GM08714 (cell line): Measurements from ENCODE around the gene AAMP.

Experiments
- H3K4me3 ChIP-seq: fragments of 200-500 bp; sonication (Bioruptor generic); 2 replicates; pipeline ENCODE4 v1.5.1; 2014; ENCODE audit warnings: mild to moderate bottlenecking, low read length, inconsistent platforms
- ZNF274 ChIP-seq: IDR thresholded peaks from 2 replicates; pipeline ENCODE4 v1.6.1; 2012; ENCODE audit warnings: mild to moderate bottlenecking, low read depth, low read length

Gene AAMP

GRCh38 chr2:218262631-218263586 is 7.0 kb downstream of the AAMP start:
- no peak overlapping the region for H3K4me3 ChIP-seq
- no peak for TF ChIP-seq ZNF274

- no peak overlapping the region for H3K4me3 ChIP-seq
- TF ChIP-seq ZNF274, result no peak
Measured at GRCh38 chr2:218262237-218262600, 7.7 kb downstream of the AAMP start.

DNA sequence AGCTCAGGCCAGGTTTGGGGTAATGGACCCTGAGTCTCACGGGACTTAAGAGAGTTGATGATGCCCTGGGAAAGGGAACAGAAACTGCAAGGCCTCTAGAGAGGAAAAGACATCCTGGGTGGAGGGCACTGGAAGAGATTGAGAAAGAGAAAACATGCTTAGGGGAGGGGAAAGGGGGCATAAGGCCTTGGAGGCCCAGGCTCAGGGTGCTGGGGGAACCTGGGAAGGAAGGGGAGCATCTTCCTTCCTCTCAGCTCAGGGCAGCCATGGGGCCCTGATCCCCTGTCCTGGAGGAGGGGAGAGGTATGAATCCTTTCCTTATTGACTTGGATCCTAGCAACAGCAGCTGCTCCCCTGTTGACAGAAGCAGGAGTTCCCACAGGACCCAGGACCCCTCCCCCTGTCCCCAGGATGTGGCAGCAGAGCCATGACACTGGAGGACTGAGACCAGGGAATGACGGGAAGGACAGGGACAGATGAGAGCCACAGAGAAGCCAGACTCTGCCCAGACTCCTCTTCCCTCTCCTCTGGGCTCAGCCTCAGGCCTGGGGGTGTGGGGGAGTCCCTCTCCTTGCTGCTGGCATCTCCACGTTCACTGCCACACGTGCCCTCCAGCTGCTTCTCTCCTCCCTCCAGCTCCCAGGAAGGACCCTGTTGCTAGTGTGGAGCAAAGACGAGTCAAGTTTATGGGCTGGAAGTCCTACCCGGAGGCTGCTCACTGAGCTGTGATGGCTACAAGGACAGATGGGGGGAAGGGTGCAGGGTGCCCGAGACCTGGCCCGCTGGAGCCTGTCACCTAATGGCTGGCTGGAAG is 8.3 kb downstream of the AAMP start:
- TF ChIP-seq ZNF274, result no peak
- no peak overlapping the region for H3K4me3 ChIP-seq

DNA sequence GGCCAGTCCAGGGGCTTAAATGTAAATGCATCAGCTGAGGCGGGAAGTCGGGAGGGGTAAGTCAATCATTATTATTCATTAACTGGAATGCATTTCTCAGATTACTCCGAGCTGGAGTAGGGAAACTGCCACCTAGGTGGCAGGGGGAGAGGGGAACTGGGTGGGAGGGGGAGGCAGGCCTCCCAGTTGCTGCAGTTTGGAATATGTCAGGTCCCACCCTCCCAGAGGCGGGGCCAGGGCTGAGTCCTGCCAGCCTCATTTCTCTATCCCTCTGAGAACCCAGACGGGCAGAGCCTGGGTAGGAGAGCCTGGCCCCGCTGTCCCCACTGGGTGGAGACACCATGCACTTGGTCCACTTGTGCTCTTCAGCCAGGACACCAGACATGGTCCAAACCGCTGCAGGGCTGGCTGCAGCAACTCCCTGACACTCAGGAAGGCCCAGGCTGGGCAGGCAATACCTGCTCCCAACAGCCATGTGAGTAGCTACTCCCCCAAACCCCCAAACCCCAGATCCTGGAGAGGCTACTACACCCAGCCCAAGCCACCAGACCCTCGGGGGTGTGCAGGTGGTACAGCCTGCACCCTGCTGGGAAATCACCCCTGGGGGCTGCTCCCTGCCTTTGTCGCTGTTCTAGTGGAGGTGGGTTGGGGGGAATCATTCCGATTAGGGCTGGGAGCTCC is 9.1 kb downstream of the AAMP start, which contains the start of gene GPBAR1:
TSS of gene GPBAR1 (plus strand) at position 274 of the 681 bp plus-strand sequence. CDS start 1,710 bp downstream, outside the sequence.
- no peak for TF ChIP-seq ZNF274
- H3K4me3 ChIP-seq, result no peak within 1 kb of the TSS

DNA sequence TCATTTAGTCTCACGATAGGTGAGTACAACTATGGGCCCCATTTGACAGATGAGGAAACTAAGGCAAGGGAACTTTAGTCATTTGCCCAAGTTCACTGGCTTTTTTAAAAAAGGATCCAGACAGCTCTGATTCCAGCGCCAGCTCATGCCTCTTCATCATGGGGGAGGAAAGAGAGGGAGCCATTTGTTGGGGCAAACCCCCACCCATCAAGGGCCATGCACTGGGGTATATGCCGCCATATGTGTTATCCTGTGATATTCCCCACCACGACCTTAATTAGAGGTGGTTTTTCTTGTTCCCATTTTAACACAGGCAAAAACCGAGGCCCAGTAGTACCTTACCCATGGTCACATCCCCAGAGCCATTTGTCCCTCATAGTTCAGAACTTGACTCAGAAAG is 9.8 kb downstream of the AAMP start:
- no peak overlapping the region for H3K4me3 ChIP-seq
- no peak for TF ChIP-seq ZNF274

DNA sequence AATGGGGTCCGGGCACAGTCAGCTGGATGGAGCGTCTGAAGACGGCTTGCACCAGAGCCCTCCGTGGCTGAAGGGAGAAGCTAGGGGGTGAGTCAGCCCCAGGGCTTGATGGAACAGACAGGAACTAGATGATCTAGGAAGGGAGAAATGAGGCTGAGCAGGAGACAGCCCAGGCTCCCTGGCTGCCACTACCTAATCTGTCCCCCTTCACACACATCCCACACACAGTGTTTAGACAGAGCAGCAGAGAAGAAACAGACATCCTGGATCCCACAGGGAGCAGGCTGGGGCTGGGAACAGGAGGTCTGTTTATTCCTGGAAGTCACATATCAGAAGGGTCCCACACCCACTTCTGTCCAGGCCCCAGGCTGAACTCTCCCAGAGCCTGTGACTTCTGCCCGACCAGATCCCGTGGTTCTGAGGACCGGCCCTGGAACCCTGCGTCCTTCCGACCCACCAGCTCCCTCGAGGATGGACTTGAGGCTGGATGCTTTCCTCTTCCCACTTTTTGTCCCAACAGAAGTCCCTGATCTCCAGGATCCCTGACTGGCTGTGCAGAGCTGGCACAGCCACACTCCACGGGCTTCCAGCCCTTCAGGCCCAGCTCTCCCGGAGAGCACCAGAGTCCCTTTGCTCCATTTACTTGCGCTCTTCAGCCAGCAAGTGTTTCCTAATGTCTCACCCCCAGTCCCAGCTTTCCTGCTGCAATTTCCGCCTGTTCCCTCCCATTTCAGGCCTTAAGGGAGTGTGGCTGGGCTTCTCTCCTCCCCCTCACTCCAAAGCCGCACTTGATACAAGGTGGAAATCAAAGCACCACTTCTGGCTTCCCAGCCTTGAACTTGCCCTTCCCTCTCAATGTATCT is 10.6 kb downstream of the AAMP start:
- no peak overlapping the region for H3K4me3 ChIP-seq
- TF ChIP-seq ZNF274, result no peak

DNA sequence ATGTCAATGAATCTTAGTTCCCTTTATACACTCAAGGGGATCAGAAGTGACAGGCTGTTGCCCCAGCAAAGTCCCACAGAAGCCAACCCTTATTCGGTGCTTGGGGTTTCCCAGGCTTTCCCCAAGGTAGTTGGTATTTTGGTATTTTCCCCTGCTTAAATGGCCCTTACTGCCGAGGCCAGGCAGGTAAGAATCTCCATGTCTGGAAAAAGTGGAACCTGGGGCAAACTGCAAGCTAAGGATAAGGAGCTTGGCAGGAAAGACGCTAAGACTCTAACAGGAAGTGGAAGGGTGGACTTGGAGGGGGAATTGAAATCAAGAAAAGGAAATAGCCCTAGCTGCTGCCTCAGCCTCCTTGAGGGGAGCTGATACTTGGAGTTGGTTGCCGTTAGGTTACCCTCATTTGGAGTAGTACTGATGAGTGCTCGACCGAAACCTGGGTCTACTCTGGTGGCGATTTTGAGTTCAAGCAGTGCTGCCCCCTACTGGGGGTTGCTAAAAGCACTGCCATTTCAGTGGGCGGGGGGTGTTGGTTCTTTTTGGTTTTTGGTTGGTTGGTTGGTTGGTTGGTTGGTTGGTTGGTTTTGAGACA is 12.5 kb downstream of the AAMP start:
- no peak overlapping the region for H3K4me3 ChIP-seq
- no peak for TF ChIP-seq ZNF274

GRCh38 chr2:218256612-218257350 is 13.2 kb downstream of the AAMP start:
- no peak for TF ChIP-seq ZNF274
- H3K4me3 ChIP-seq, result no peak overlapping the region

- no peak for TF ChIP-seq ZNF274
Measured at GRCh38 chr2:218255446-218255845, 14.5 kb downstream of the AAMP start.

DNA sequence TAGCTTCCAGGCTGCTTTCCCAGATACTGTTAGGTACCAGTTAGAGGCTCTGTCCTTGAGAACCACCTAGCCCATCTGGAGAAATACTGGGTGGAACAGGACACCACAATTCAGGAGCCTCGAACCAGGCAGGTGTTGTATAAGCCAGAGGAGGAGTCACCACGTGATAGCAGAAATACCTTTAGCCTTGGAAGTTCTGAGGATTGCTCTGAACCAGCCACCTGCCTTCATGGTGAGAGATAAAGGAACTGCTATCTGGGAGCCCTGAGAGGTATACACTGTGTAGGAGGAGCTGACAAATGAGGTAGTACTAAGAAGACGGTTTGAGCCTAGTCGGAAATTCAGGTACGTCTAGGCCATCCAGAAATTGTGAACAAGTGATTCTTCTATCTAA is 16.7 kb downstream of the AAMP start:
- TF ChIP-seq ZNF274, result no peak
- no peak overlapping the region for H3K4me3 ChIP-seq

More at GRCh38 chr2:218255446-218255845, 14.5 kb downstream of the AAMP start:
- no peak overlapping the region for H3K4me3 ChIP-seq

DNA sequence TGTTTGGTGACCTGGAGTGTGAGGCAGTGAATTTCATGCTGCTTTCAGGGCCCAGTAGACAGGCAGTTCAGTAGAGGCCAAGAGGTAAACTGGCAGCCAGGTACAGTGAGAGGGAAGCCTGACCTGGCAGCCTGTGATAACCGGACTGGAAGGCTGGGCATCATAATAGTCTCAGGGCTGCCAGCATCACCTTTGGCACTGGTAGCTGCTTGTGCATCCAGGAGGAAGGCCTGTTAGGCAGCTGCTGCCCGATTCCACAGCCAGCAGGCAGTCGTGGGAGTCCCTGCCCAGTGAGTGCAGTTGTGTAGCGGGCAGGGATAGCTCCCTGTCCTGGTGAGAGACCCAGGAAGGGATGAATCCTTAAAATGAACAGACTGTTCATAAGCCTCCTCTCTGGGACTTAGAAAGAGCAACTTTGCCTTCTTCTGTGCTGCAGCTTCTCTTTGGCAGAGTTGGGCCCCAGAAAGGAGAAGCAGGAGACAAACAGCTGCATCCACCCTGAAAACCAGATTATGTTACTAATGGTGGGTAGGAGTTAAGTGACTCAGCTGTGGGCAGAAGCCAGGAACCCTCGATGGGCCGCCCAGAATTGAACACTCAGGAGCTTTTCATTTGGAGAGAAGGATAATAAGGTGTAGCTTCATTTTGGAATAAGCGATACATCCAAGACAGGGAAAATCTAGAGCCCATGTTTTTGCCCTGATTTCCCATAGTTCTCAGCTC is 17.3 kb downstream of the AAMP start:
- no peak for TF ChIP-seq ZNF274
- H3K4me3 ChIP-seq, result no peak overlapping the region

- H3K4me3 ChIP-seq, result no peak overlapping the region
- no peak for TF ChIP-seq ZNF274
Measured at GRCh38 chr2:218249691-218250090, 20.2 kb downstream of the AAMP start.
